ENCODE data around the gene ZNF235.

The ZNF235 gene

GRCh38 chr19:44236384-44236783 lies 68.4 kb downstream of the ZNF235 start:
- Histone ChIP-seq H3K9ac (ENCODE audit: low read length) (no peak overlapping the region), H3K79me2 (ENCODE audit: low read length) (no peaks in the 10 kb centered on the region), H3K27me3 (ENCODE audit: low read depth, low read length) (no peaks in the 10 kb centered on the region), H3K9me3 (ENCODE audit: insufficient read depth, low read length) (peaks cover 41% of the 10 kb centered on the region), H4K20me1 (ENCODE audit: insufficient read depth, low read length) (no peaks in the 10 kb centered on the region), H3K36me3 (replicated peaks; ENCODE audit: low read depth, low read length) (peaks cover 83% of the 10 kb centered on the region), H3K4me3 (ENCODE audit: low read length) (no peak overlapping the region), H3K4me2 (ENCODE audit: low read length) (no peak overlapping the region), H3K4me1 (ENCODE audit: low read length) (no peaks in the 10 kb centered on the region), H3K27ac (ENCODE audit: low read length) (no peak overlapping the region), H2AFZ (ENCODE audit: low read depth, low read length) (no peak overlapping the region)
- TF ChIP-seq CTCF (IDR thresholded peaks at IDR 0.05; ENCODE audit: low read depth, low read length) = no peak
- TF ChIP-seq EZH2phosphoT487 (IDR thresholded peaks at IDR 0.05; ENCODE audit: low read depth) = no peak

Measured in OCI-LY3 (cell line).